ENCODE measurements around the gene HYAL2.

HYAL2 gene

GRCh38 chr3:50350213-50350526 is 27.6 kb upstream of the HYAL2 start:
- H3K79me2 ChIP-seq (ENCODE audit: insufficient read depth, low read depth), result no peaks in the 10 kb centered on the region
- peak overlapping the region; percentile 71 for H2AFZ ChIP-seq (ENCODE audit: low read depth)
- no peaks in the 10 kb centered on the region for H4K20me1 ChIP-seq (ENCODE audit: insufficient read depth)
- H3K27ac ChIP-seq, result peak overlapping the region; percentile 43; the same call in 1 of the 2 replicates
- no peaks in the 10 kb centered on the region for H3K27me3 ChIP-seq (ENCODE audit: insufficient read depth, low read depth)
- H3K4me3 ChIP-seq (IDR thresholded peaks at IDR 0.05; ENCODE audit: insufficient read depth, low read depth, low read length), result peak overlapping the region; percentile 31
- peak overlapping the region; percentile 74 for H3K4me2 ChIP-seq
- H3K4me1 ChIP-seq (ENCODE audit: low read depth, poor library complexity, severe bottlenecking), result peaks cover 10% of the 10 kb centered on the region
- no peak for TF ChIP-seq CTCF (conservative IDR thresholded peaks at IDR 0.05; ENCODE audit: low read depth, low read length)
- peak overlapping the region; percentile 49; the same call in 1 of the 2 replicates for H3K9ac ChIP-seq
- H3K36me3 ChIP-seq (ENCODE audit: insufficient read depth), result no peaks in the 10 kb centered on the region

- peak; percentile 58 for TF ChIP-seq CTCF (conservative IDR thresholded peaks at IDR 0.05; ENCODE audit: low read depth, low read length)
- peaks cover 10% of the 10 kb centered on the region for H3K4me1 ChIP-seq (ENCODE audit: low read depth, poor library complexity, severe bottlenecking)
Measured at GRCh38 chr3:50347187-50347813, 24.8 kb upstream of the HYAL2 start.

GRCh38 chr3:50345586-50346234 is 23.2 kb upstream of the HYAL2 start, which contains the start of gene ZMYND10:
Gene ZMYND10 (minus strand): TSS chr3:50345732. CDS start chr3:50345579, 153 bp downstream.
- Histone ChIP-seq H4K20me1 (ENCODE audit: insufficient read depth) (no peaks in the 10 kb centered on the region), H3K9ac (no peak within 1 kb of the TSS), H3K36me3 (ENCODE audit: insufficient read depth) (no peaks in the 10 kb centered on the region), H3K27ac (no peak within 1 kb of the TSS), H3K79me2 (ENCODE audit: insufficient read depth, low read depth) (no peaks in the 10 kb centered on the region), H3K4me1 (ENCODE audit: low read depth, poor library complexity, severe bottlenecking) (peaks cover 10% of the 10 kb centered on the region), H3K27me3 (ENCODE audit: insufficient read depth, low read depth) (no peaks in the 10 kb centered on the region), H3K4me3 (IDR thresholded peaks at IDR 0.05; ENCODE audit: insufficient read depth, low read depth, low read length) (no peak within 1 kb of the TSS), H2AFZ (ENCODE audit: low read depth) (no peak within 1 kb of the TSS; the same call in 1 of the 2 replicates), H3K4me2 (peak within 1 kb of the TSS; percentile 9; the same call in 1 of the 2 replicates)
- TF ChIP-seq CTCF (conservative IDR thresholded peaks at IDR 0.05; ENCODE audit: low read depth, low read length), result no peak

More at GRCh38 chr3:50347187-50347813, 24.8 kb upstream of the HYAL2 start:
- H3K27me3 ChIP-seq (ENCODE audit: insufficient read depth, low read depth), result no peaks in the 10 kb centered on the region
- H3K79me2 ChIP-seq (ENCODE audit: insufficient read depth, low read depth), result no peaks in the 10 kb centered on the region
- no peak overlapping the region for H3K27ac ChIP-seq
- H3K9ac ChIP-seq, result no peak overlapping the region
- H3K4me2 ChIP-seq, result no peak overlapping the region
- H3K4me3 ChIP-seq (IDR thresholded peaks at IDR 0.05; ENCODE audit: insufficient read depth, low read depth, low read length), result no peak overlapping the region
- no peaks in the 10 kb centered on the region for H3K36me3 ChIP-seq (ENCODE audit: insufficient read depth)
- no peak overlapping the region for H2AFZ ChIP-seq (ENCODE audit: low read depth)
- no peaks in the 10 kb centered on the region for H4K20me1 ChIP-seq (ENCODE audit: insufficient read depth)

- H3K4me1 ChIP-seq (ENCODE audit: low read depth, poor library complexity, severe bottlenecking), result peaks cover 8% of the 10 kb centered on the region
- H2AFZ ChIP-seq (ENCODE audit: low read depth), result no peak overlapping the region
- H3K79me2 ChIP-seq (ENCODE audit: insufficient read depth, low read depth), result no peaks in the 10 kb centered on the region
- H3K4me3 ChIP-seq (IDR thresholded peaks at IDR 0.05; ENCODE audit: insufficient read depth, low read depth, low read length), result no peak overlapping the region
- no peaks in the 10 kb centered on the region for H3K27me3 ChIP-seq (ENCODE audit: insufficient read depth, low read depth)
- H3K4me2 ChIP-seq, result peak overlapping the region; percentile 9; the same call in 1 of the 2 replicates
- H4K20me1 ChIP-seq (ENCODE audit: insufficient read depth), result no peaks in the 10 kb centered on the region
- no peaks in the 10 kb centered on the region for H3K36me3 ChIP-seq (ENCODE audit: insufficient read depth)
- no peak overlapping the region for H3K27ac ChIP-seq
- TF ChIP-seq CTCF (conservative IDR thresholded peaks at IDR 0.05; ENCODE audit: low read depth, low read length), result no peak
- H3K9ac ChIP-seq, result no peak overlapping the region
Measured at GRCh38 chr3:50345008-50345407, 22.5 kb upstream of the HYAL2 start.
